HL-60 (cell line): ENCODE results near the gene KRTAP21-2.

ENCODE experiments used
- DNase-seq, 2 experiments: peaks; one replicate each; pipeline ENCODE4 v3.0.0-alpha.2; 2010 to 2020; ENCODE audit warnings: low read depth in 1 of 2, low spot score in 1 of 2
- H3K27ac ChIP-seq: fragments of 250-450 bp; sonication (Bioruptor Pico); replicated peaks from 2 replicates; pipeline ENCODE4 v1.5.1; 2020; ENCODE audit warnings: mild to moderate bottlenecking, moderate library complexity
- H3K27me3 ChIP-seq: fragments of 250-450 bp; sonication (Bioruptor Pico); 2 replicates; pipeline ENCODE4 v1.5.1; 2021; ENCODE audit warnings: mild to moderate bottlenecking, moderate library complexity; ENCODE audit not compliant: insufficient read depth, poor library complexity, severe bottlenecking
- H3K4me3 ChIP-seq: replicated peaks from 2 replicates; pipeline ENCODE4 v1.5.1; 2011; ENCODE audit warnings: mild to moderate bottlenecking, control low read depth, low read length; ENCODE audit not compliant: insufficient read depth
- GABPA ChIP-seq: IDR thresholded peaks from 2 replicates; pipeline ENCODE4 v1.6.1; 2012; ENCODE audit warnings: low read depth
- POLR2AphosphoS5 ChIP-seq: IDR thresholded peaks from 2 replicates; pipeline ENCODE4 v1.6.1; 2012; ENCODE audit warnings: low read depth
- REST ChIP-seq: IDR thresholded peaks from 2 replicates; pipeline ENCODE4 v1.6.1; 2012; ENCODE audit warnings: low read depth; ENCODE audit not compliant: insufficient replicate concordance
- SPI1 ChIP-seq: IDR thresholded peaks from 2 replicates; pipeline ENCODE4 v1.6.1; 2012; ENCODE audit warnings: low read depth, mild to moderate bottlenecking, borderline replicate concordance
- TF ChIP-seq, protein P1 (sequence below): IDR thresholded peaks from one replicate; pipeline ENCODE4 v1.5.1; 2011; ENCODE audit warnings: low read length, control low read depth, inconsistent platforms; ENCODE audit not compliant: insufficient read depth

Gene KRTAP21-2

DNA sequence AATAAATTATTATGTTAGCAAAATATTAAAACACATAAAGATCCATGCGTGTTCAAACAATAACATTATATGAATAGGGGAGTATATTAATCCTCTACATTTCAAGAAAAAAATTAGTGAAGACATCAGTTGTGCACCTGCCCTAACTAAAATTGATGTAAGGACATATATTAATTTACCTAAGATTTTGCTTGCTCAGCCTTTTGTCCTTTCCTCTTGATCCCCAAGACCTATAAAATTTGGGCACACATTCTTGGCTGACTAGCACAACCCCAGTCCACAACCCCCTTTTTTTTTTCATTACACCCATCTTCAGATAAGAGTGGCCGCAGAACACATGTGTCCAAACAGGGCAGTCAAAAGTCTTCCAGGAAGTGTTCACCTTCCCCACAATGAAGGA is 6.6 kb downstream of the KRTAP21-2 start:
- TF ChIP-seq GABPA, result no peak
- TF ChIP-seq SPI1, result no peak
- no peak for TF ChIP-seq REST
- TF ChIP-seq, protein P1, sequence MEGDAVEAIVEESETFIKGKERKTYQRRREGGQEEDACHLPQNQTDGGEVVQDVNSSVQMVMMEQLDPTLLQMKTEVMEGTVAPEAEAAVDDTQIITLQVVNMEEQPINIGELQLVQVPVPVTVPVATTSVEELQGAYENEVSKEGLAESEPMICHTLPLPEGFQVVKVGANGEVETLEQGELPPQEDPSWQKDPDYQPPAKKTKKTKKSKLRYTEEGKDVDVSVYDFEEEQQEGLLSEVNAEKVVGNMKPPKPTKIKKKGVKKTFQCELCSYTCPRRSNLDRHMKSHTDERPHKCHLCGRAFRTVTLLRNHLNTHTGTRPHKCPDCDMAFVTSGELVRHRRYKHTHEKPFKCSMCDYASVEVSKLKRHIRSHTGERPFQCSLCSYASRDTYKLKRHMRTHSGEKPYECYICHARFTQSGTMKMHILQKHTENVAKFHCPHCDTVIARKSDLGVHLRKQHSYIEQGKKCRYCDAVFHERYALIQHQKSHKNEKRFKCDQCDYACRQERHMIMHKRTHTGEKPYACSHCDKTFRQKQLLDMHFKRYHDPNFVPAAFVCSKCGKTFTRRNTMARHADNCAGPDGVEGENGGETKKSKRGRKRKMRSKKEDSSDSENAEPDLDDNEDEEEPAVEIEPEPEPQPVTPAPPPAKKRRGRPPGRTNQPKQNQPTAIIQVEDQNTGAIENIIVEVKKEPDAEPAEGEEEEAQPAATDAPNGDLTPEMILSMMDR, result no peak
- TF ChIP-seq POLR2AphosphoS5, result no peak
- no peak for DNase-seq
- Histone ChIP-seq H3K27ac (no peak overlapping the region), H3K4me3 (no peak overlapping the region), H3K27me3 (no peaks in the 10 kb centered on the region)

- no peaks in the 10 kb centered on the region for H3K27me3 ChIP-seq
- no peak for DNase-seq
- no peak overlapping the region for H3K4me3 ChIP-seq
- no peak for TF ChIP-seq SPI1
- no peak for TF ChIP-seq POLR2AphosphoS5
- no peak for TF ChIP-seq GABPA
- TF ChIP-seq, protein P1, result no peak
- TF ChIP-seq REST, result no peak
- H3K27ac ChIP-seq, result no peak overlapping the region
Observed at GRCh38 chr21:30733026-30733425, 14.0 kb downstream of the KRTAP21-2 start.

GRCh38 chr21:30726726-30727125 is 20.3 kb downstream of the KRTAP21-2 start:
- H3K27me3 ChIP-seq, result no peaks in the 10 kb centered on the region
- TF ChIP-seq SPI1 (no peak), POLR2AphosphoS5 (no peak), REST (no peak), GABPA (no peak)
- TF ChIP-seq, protein P1, result no peak
- H3K27ac ChIP-seq, result no peak overlapping the region
- DNase-seq, result no peak
- no peak overlapping the region for H3K4me3 ChIP-seq
